ENCODE results near the gene OR10V1. TPM values are rescaled to one million over a fixed set of nuclear protein-coding genes. Genes with fewer than 3 reads are reported as not detected.

OR10V1 gene
- total RNA-seq, result not detected
- long read RNA-seq, result 0 reads

GRCh38 chr11:59713745-59714144, at the start of gene OR10V1:
TSS of gene OR10V1 (minus strand) at chr11:59713845. CDS start at chr11:59713845, 0 bp downstream.
- TF ChIP-seq CTCF (IDR thresholded peaks at IDR 0.05; ENCODE audit: borderline replicate concordance), result no peak
- Histone ChIP-seq H3K4me1 (no peaks in the 10 kb centered on the region), H3K4me3 (no peak within 1 kb of the TSS), H3K27me3 (ENCODE audit: low read depth) (peaks cover 21% of the 10 kb centered on the region), H3K9me3 (replicated peaks) (no peaks in the 10 kb centered on the region), H3K36me3 (no peaks in the 10 kb centered on the region), H3K27ac (replicated peaks) (no peak within 1 kb of the TSS)
- intact Hi-C loops (cut with micrococcal nuclease), result no loop called here
- DNase-seq, result no peak

GRCh38 chr11:59761993-59762392, 48.3 kb upstream of the OR10V1 start:
- Histone ChIP-seq H3K27ac (replicated peaks) (peak overlapping the region; percentile 73), H3K27me3 (ENCODE audit: low read depth) (no peaks in the 10 kb centered on the region), H3K4me3 (no peak overlapping the region), H3K9me3 (replicated peaks) (no peaks in the 10 kb centered on the region), H3K4me1 (peaks cover 65% of the 10 kb centered on the region), H3K36me3 (no peaks in the 10 kb centered on the region)
- no peak for DNase-seq
- TF ChIP-seq CTCF (IDR thresholded peaks at IDR 0.05; ENCODE audit: borderline replicate concordance), result peak; percentile 27
- intact Hi-C loops (cut with micrococcal nuclease), result no loop called here

GRCh38 chr11:59760771-59761170, 47.1 kb upstream of the OR10V1 start:
- Histone ChIP-seq H3K27me3 (ENCODE audit: low read depth) (no peaks in the 10 kb centered on the region), H3K4me1 (peaks cover 65% of the 10 kb centered on the region), H3K9me3 (replicated peaks) (no peaks in the 10 kb centered on the region), H3K4me3 (no peak overlapping the region), H3K27ac (replicated peaks) (peak overlapping the region; percentile 73), H3K36me3 (no peaks in the 10 kb centered on the region)
- DNase-seq, result no peak
- no peak for TF ChIP-seq CTCF (IDR thresholded peaks at IDR 0.05; ENCODE audit: borderline replicate concordance)
- intact Hi-C loops (cut with micrococcal nuclease), result no loop called here

- H3K36me3 ChIP-seq, result no peaks in the 10 kb centered on the region
- H3K9me3 ChIP-seq (replicated peaks), result no peaks in the 10 kb centered on the region
- peaks cover 65% of the 10 kb centered on the region for H3K4me1 ChIP-seq
- no peak overlapping the region for H3K4me3 ChIP-seq
- H3K27me3 ChIP-seq (ENCODE audit: low read depth), result no peaks in the 10 kb centered on the region
- intact Hi-C loops (cut with micrococcal nuclease), result no loop called here
- no peak for DNase-seq
- no peak for TF ChIP-seq CTCF (IDR thresholded peaks at IDR 0.05; ENCODE audit: borderline replicate concordance)
- no peak overlapping the region for H3K27ac ChIP-seq (replicated peaks)
Observed at GRCh38 chr11:59759900-59760299, 46.3 kb upstream of the OR10V1 start.

- no peak for TF ChIP-seq CTCF (IDR thresholded peaks at IDR 0.05; ENCODE audit: borderline replicate concordance)
- Histone ChIP-seq H3K9me3 (replicated peaks) (no peaks in the 10 kb centered on the region), H3K4me3 (no peak overlapping the region), H3K4me1 (peaks cover 71% of the 10 kb centered on the region), H3K36me3 (no peaks in the 10 kb centered on the region), H3K27me3 (ENCODE audit: low read depth) (no peaks in the 10 kb centered on the region), H3K27ac (replicated peaks) (no peak overlapping the region)
- DNase-seq, result no peak
- intact Hi-C loops (cut with micrococcal nuclease), result no loop called here
Observed at GRCh38 chr11:59758401-59759037, 44.9 kb upstream of the OR10V1 start.
